Activated B cell treated with CpG ODN at 0.5 μM for 24 hours (primary cell): ENCODE measurements around the gene TMEM9B. TPM values are rescaled to one million over a fixed set of nuclear protein-coding genes. Genes with fewer than 3 reads are reported as not detected.

Experiments
- ATAC-seq: fragments of 200-7000 bp; cut with Tn5 transposase; one replicate; pipeline ENCODE4 v1.10.0; 2021; ENCODE audit warnings: low read depth, mild to moderate bottlenecking, moderate library complexity
- CTCF ChIA-PET: fragments of 350-600 bp; sonication (Branson Sonifier 250); formaldehyde crosslinking; loops from one replicate; lab custom pipeline; 2021; ENCODE audit warnings: antibody characterized with exemption; lab: Charles Lee
- POLR2A ChIA-PET: fragments of 350-600 bp; sonication (Branson Sonifier 250); formaldehyde crosslinking; loops from one replicate; lab custom pipeline; 2021; ENCODE audit warnings: antibody characterized with exemption; lab: Charles Lee
- DNase-seq: peaks from one replicate; pipeline ENCODE4 v3.0.0; 2022
- H3K27ac Mint-ChIP-seq: one replicate; pipeline ENCODE4 v1.8.0; 2020; ENCODE audit warnings: mixed read lengths
- H3K27me3 Mint-ChIP-seq: one replicate; pipeline ENCODE4 v1.8.0; 2021; ENCODE audit warnings: mixed read lengths
- H3K36me3 Mint-ChIP-seq: one replicate; pipeline ENCODE4 v1.8.0; 2021; ENCODE audit warnings: low read depth, mixed read lengths
- H3K4me1 Mint-ChIP-seq: one replicate; pipeline ENCODE4 v1.8.0; 2021; ENCODE audit warnings: mixed read lengths
- H3K4me3 Mint-ChIP-seq: one replicate; pipeline ENCODE4 v1.8.0; 2020; ENCODE audit warnings: mild to moderate bottlenecking, mixed read lengths
- H3K9me3 Mint-ChIP-seq: one replicate; pipeline ENCODE4 v1.8.0; 2020; ENCODE audit warnings: mixed read lengths
- CTCF ChIP-seq: fragments of 200-600 bp; IDR thresholded peaks from one replicate; pipeline ENCODE4 v1.8.0; 2022; ENCODE audit warnings: antibody characterized with exemption, mild to moderate bottlenecking
- intact Hi-C: fragments of 100-400 bp; cut with micrococcal nuclease; formaldehyde crosslinking; loops from one replicate; pipeline ENCODE4 v1.15.1; 2024
- total RNA-seq: library from RNA; stranded (reverse); gene quantifications from 2 replicates; pipeline ENCODE4 v1.2.3, GENCODE V29; 2022

TMEM9B gene
- total RNA-seq, 1 donor from 2014 or later: 29.6 TPM

- DNase-seq (no peak), ATAC-seq (no peak)
- CTCF ChIA-PET: no interaction called here
- POLR2A ChIA-PET: no interaction called here
- Mint-ChIP-seq H3K27ac (no peak overlapping the region), H3K4me1 (peaks cover 4% of the 10 kb centered on the region), H3K4me3 (no peak overlapping the region), H3K9me3 (no peaks in the 10 kb centered on the region), H3K27me3 (peaks cover 2% of the 10 kb centered on the region), H3K36me3 (no peaks in the 10 kb centered on the region)
- TF ChIP-seq CTCF: no peak
- intact Hi-C loops: no loop called here
Observed at GRCh38 chr11:8934742-8935488, 29.3 kb downstream of the TMEM9B start.

GRCh38 chr11:8933931-8934330 lies 30.3 kb downstream of the TMEM9B start:
- no peaks in the 10 kb centered on the region for H3K36me3 Mint-ChIP-seq
- ChIA-PET CTCF (no interaction called here), POLR2A (no interaction called here)
- TF ChIP-seq CTCF: no peak
- no peaks in the 10 kb centered on the region for H3K9me3 Mint-ChIP-seq
- H3K4me3 Mint-ChIP-seq: no peak overlapping the region
- DNase-seq (no peak), ATAC-seq (no peak)
- H3K27me3 Mint-ChIP-seq: peaks cover 2% of the 10 kb centered on the region
- intact Hi-C loops: no loop called here
- H3K27ac Mint-ChIP-seq: no peak overlapping the region
- peaks cover 4% of the 10 kb centered on the region for H3K4me1 Mint-ChIP-seq

GRCh38 chr11:8932564-8933180 lies 31.6 kb downstream of the TMEM9B start, which contains the start of gene C11orf16:
C11orf16 (minus strand) TSS chr11:8932947; CDS start chr11:8932308, 639 bp downstream.
- ATAC-seq (no peak), DNase-seq (no peak)
- no peaks in the 10 kb centered on the region for H3K27me3 Mint-ChIP-seq
- no peaks in the 10 kb centered on the region for H3K36me3 Mint-ChIP-seq
- H3K4me1 Mint-ChIP-seq: peaks cover 4% of the 10 kb centered on the region
- H3K4me3 Mint-ChIP-seq: no peak within 1 kb of the TSS
- CTCF ChIA-PET: no interaction called here
- H3K9me3 Mint-ChIP-seq: no peaks in the 10 kb centered on the region
- no peak within 1 kb of the TSS for H3K27ac Mint-ChIP-seq
- POLR2A ChIA-PET: no interaction called here
- TF ChIP-seq CTCF: no peak
- intact Hi-C loops: no loop called here

GRCh38 chr11:8930456-8931175 lies 33.6 kb downstream of the TMEM9B start:
- POLR2A ChIA-PET: no interaction called here
- Mint-ChIP-seq H3K27me3 (no peaks in the 10 kb centered on the region), H3K9me3 (no peaks in the 10 kb centered on the region), H3K4me1 (no peaks in the 10 kb centered on the region), H3K36me3 (no peaks in the 10 kb centered on the region), H3K27ac (no peak overlapping the region), H3K4me3 (no peak overlapping the region)
- intact Hi-C loops: no loop called here
- CTCF ChIA-PET: no interaction called here
- DNase-seq (no peak), ATAC-seq (no peak)
- TF ChIP-seq CTCF: no peak
